Upper lobe of left lung (tissue), 6 donors: ENCODE results near the gene UBE2E1. TPM values are rescaled to one million over a fixed set of nuclear protein-coding genes. Genes with fewer than 3 reads are reported as not detected.

ENCODE experiments used
- ATAC-seq, 2 donors: fragments of 200-7000 bp; cut with Tn5 transposase; one replicate each; pipeline ENCODE4 v1.9.1; 2022; ENCODE audit warnings: mild to moderate bottlenecking in 2 of 2, moderate library complexity in 2 of 2; ENCODE audit not compliant: low FRiP score in 2 of 2
- DNase-seq, 2 donors: peaks; one replicate each; pipeline ENCODE4 v3.0.0-alpha.2; 2019 to 2020
- H3K27ac ChIP-seq, 4 donors: fragments of 200-600 bp; sonication (generic); one replicate each; pipeline ENCODE4 v1.5.1; 2016 to 2019
- H3K27me3 ChIP-seq, 4 donors: fragments of 200-600 bp; sonication (generic); one replicate each; pipeline ENCODE4 v1.5.1; 2017 to 2019
- H3K36me3 ChIP-seq, 4 donors: fragments of 200-600 bp; sonication (generic); one replicate each; pipeline ENCODE4 v1.5.1; 2016 to 2019
- H3K4me1 ChIP-seq, 4 donors: fragments of 200-600 bp; sonication (generic); one replicate each; pipeline ENCODE4 v1.5.1; 2018 to 2019
- H3K4me3 ChIP-seq, 4 donors: fragments of 200-600 bp; sonication (generic); one replicate each; pipeline ENCODE4 v1.5.1; 2017 to 2019; ENCODE audit warnings: mild to moderate bottlenecking in 2 of 4, moderate library complexity in 1 of 4
- H3K9me3 ChIP-seq, 4 donors: fragments of 200-600 bp; sonication (generic); one replicate each; pipeline ENCODE4 v1.5.1; 2018 to 2019
- CTCF ChIP-seq, 6 experiments: fragments of 450-650 bp in 4 of 6; fragments of 200-600 bp in 2 of 6; sonication (generic) in 2 of 6; IDR thresholded peaks; one replicate each; pipeline ENCODE4 v1.5.1; 2016 to 2019; ENCODE audit warnings: antibody characterized with exemption in 6 of 6
- EP300 ChIP-seq, 4 donors: sonication (generic); formaldehyde crosslinking; IDR thresholded peaks; one replicate each; pipeline ENCODE4 v1.5.1; 2017; ENCODE audit warnings: antibody characterized with exemption in 4 of 4, control low read depth in 2 of 4
- POLR2A ChIP-seq, 4 donors: fragments of 450-650 bp; IDR thresholded peaks; one replicate each; pipeline ENCODE4 v1.5.1; 2016 to 2017; ENCODE audit warnings: antibody characterized with exemption in 4 of 4, mild to moderate bottlenecking in 2 of 4
- POLR2AphosphoS5 ChIP-seq, 2 donors: sonication (generic); formaldehyde crosslinking; IDR thresholded peaks; one replicate each; pipeline ENCODE4 v1.5.1; 2017; ENCODE audit warnings: antibody characterized with exemption in 2 of 2
- WGBS, 2 donors: methylation state at CpG; one replicate each; pipeline ENCODE4 v1.1.5; 2017 to 2018; 5-methylcytosine and 5-hydroxymethylcytosine counted together
- total RNA-seq, 6 donors: library from RNA; depleted of rRNA in 4 of 6; stranded (reverse); fragments of >200 nt in 4 of 6; gene quantifications; one replicate each; pipeline versions ENCODE4 v1.1.0 to v1.2.1, GENCODE V29; 2016 to 2021
- donor health status: DM: no; HTN: no; CAD: no; lungs with moderate emphysema.
- donor health status: DM: no; HTN: yes; CAD: no; lungs with severe emphysema.

The UBE2E1 gene
- total RNA-seq, 6 donors from 2014 or later = 44.8 to 108 (median 80.5) TPM

GRCh38 chr3:23940775-23941174, 135.0 kb downstream of the UBE2E1 start:
- no peak for TF ChIP-seq CTCF (IDR thresholded peaks at IDR 0.05)
- TF ChIP-seq POLR2AphosphoS5 (IDR thresholded peaks at IDR 0.05) = no peak
- no peak for TF ChIP-seq POLR2A (IDR thresholded peaks at IDR 0.05)
- no peak for TF ChIP-seq EP300 (IDR thresholded peaks at IDR 0.05)
- Histone ChIP-seq H3K9me3 (no peaks in the 10 kb centered on the region), H3K4me3 (no peak overlapping the region), H3K27ac (no peak overlapping the region), H3K27me3 (no peaks in the 10 kb centered on the region), H3K36me3 (no peaks in the 10 kb centered on the region), H3K4me1 (peaks cover 0 to 7% (median 5%) of the 10 kb centered on the region in 4 donors)
- DNase-seq (no peak), ATAC-seq (no peak)
- WGBS, 2 donors = 71 to 88% methylated on average over 5 of the region's 5 CpGs

Other genes starting within 250 kb of the UBE2E1 start
- 10 to 100 TPM in 3 of 6 donors, 1 to 10 TPM in 3; 3.1 to 18.0 (median 9.1) TPM for gene NKIRAS1, start 111.0 kb downstream of the UBE2E1 start, total RNA-seq
- gene RPL15, start 111.2 kb downstream of the UBE2E1 start, total RNA-seq = 1,000 to 10,000 TPM in 4 of 6 donors, 100 to 1,000 TPM in 2; 326 to 1,968 (median 1,284) TPM
- gene NR1D2, start 139.3 kb downstream of the UBE2E1 start, total RNA-seq = 10 to 100 TPM; 19.6 to 52.4 (median 38.9) TPM